ENCODE measurements around the gene LRIT1. TPM values are rescaled to one million over a fixed set of nuclear protein-coding genes. Genes with fewer than 3 reads are reported as not detected.

Gene LRIT1
- total RNA-seq, 1 experiment from 2014 or later: not detected

GRCh38 chr10:84269773-84270172, 28.4 kb upstream of the LRIT1 start:
- Mint-ChIP-seq H3K9me3 (no peaks in the 10 kb centered on the region), H3K36me3 (no peaks in the 10 kb centered on the region), H3K27ac (no peak overlapping the region), H3K4me1 (peaks cover 14% of the 10 kb centered on the region), H3K27me3 (ENCODE audit: low read depth) (peaks cover 10% of the 10 kb centered on the region), H3K4me3 (no peak overlapping the region)
- DNase-seq (ENCODE audit: low spot score) (no peak), ATAC-seq (no peak)
- POLR2A ChIA-PET: no interaction called here
- CTCF ChIA-PET: interaction anchor here (1.2 to 7.0 kb wide), 2 partner anchors 33 to 268 kb away, joined by 3 to 261 read pairs; no protein-coding TSS in a partner anchor
- TF ChIP-seq GRHL2 (CRISPR knock-in tag; IDR thresholded peaks at IDR 0.05; ENCODE audit: insufficient replicate concordance, severe bottlenecking): no peak
- no peak for TF ChIP-seq NFYB (CRISPR knock-in tag; conservative IDR thresholded peaks at IDR 0.05; ENCODE audit: low read depth)
- TF ChIP-seq MLX (CRISPR knock-in tag; IDR thresholded peaks at IDR 0.05): no peak
- no peak for TF ChIP-seq TEAD4 (CRISPR knock-in tag; IDR thresholded peaks at IDR 0.05)
- no peak for TF ChIP-seq OVOL2 (CRISPR knock-in tag; IDR thresholded peaks at IDR 0.05; ENCODE audit: borderline replicate concordance)
- no peak for TF ChIP-seq ZNF396 (CRISPR knock-in tag; IDR thresholded peaks at IDR 0.05; ENCODE audit: borderline replicate concordance)
- TF ChIP-seq USF2 (CRISPR knock-in tag; IDR thresholded peaks at IDR 0.05): no peak
- no peak for TF ChIP-seq CDX4 (CRISPR knock-in tag; IDR thresholded peaks at IDR 0.05; ENCODE audit: borderline replicate concordance)
- TF ChIP-seq SOX15 (CRISPR knock-in tag; IDR thresholded peaks at IDR 0.05): no peak
- TF ChIP-seq ETV6 (CRISPR knock-in tag; IDR thresholded peaks at IDR 0.05): no peak
- no peak for TF ChIP-seq ZNF512 (CRISPR knock-in tag; IDR thresholded peaks at IDR 0.05; ENCODE audit: borderline replicate concordance)
- TF ChIP-seq ZNF219 (CRISPR knock-in tag; IDR thresholded peaks at IDR 0.05; ENCODE audit: borderline replicate concordance): no peak

- H3K4me3 Mint-ChIP-seq: no peak overlapping the region
- ChIA-PET POLR2A (no interaction called here), CTCF (interaction anchor here (1.2 to 7.0 kb wide), 2 partner anchors 32 to 268 kb away, joined by 3 to 261 read pairs; no protein-coding TSS in a partner anchor)
- peaks cover 10% of the 10 kb centered on the region for H3K27me3 Mint-ChIP-seq (ENCODE audit: low read depth)
- H3K36me3 Mint-ChIP-seq: no peaks in the 10 kb centered on the region
- peaks cover 15% of the 10 kb centered on the region for H3K4me1 Mint-ChIP-seq
- no peaks in the 10 kb centered on the region for H3K9me3 Mint-ChIP-seq
- no peak overlapping the region for H3K27ac Mint-ChIP-seq
- TF ChIP-seq E2F5 (CRISPR knock-in tag; IDR thresholded peaks at IDR 0.05) (no peak), GABPB1 (CRISPR knock-in tag; IDR thresholded peaks at IDR 0.05) (no peak), NR3C1 (CRISPR knock-in tag; conservative IDR thresholded peaks at IDR 0.05; ENCODE audit: low read depth) (no peak), FOXJ3 (CRISPR knock-in tag; IDR thresholded peaks at IDR 0.05; ENCODE audit: borderline replicate concordance) (no peak), TEAD4 (CRISPR knock-in tag; IDR thresholded peaks at IDR 0.05) (no peak), IRF2 (CRISPR knock-in tag; IDR thresholded peaks at IDR 0.05; ENCODE audit: borderline replicate concordance, low read depth) (no peak), PRDM15 (CRISPR knock-in tag; IDR thresholded peaks at IDR 0.05) (no peak), PREB (CRISPR knock-in tag; IDR thresholded peaks at IDR 0.05; ENCODE audit: borderline replicate concordance) (no peak), ATF2 (CRISPR knock-in tag; IDR thresholded peaks at IDR 0.05; ENCODE audit: borderline replicate concordance, low read depth) (no peak)
- ATAC-seq: no peak
- no peak for DNase-seq (ENCODE audit: low spot score)
Measured at GRCh38 chr10:84269162-84269561, 27.8 kb upstream of the LRIT1 start.
